ENCODE measurements around the gene SMYD1. TPM values are rescaled to one million over a fixed set of nuclear protein-coding genes. Genes with fewer than 3 reads are reported as not detected.
"Not testable (repeated sequence)": the region's sequence is repeated elsewhere in the genome, so short reads cannot be mapped to it uniquely, and the experiment has no call there.

The SMYD1 gene
- total RNA-seq = under 1 TPM in 1 of 4 donors, not detected in 3; 0.04 TPM

- no peak for DNase-seq (ENCODE audit: low spot score in 2 of 2)
- TF ChIP-seq CTCF (IDR thresholded peaks at IDR 0.05) (no peak), POLR2A (IDR thresholded peaks at IDR 0.05) (no peak)
- intact Hi-C loops (cut with DNase I; ENCODE audit: low total_unique reads) = no loop called here
- no peak within 1 kb of the TSS for H3K4me3 ChIP-seq (ENCODE audit: low read depth, poor library complexity, severe bottlenecking)
- WGBS, 2 donors = 86% methylated on average over 8 of the region's 8 CpGs
These were observed at the start of gene SMYD1 for GRCh38 chr2:88067598-88067997. TSS of gene SMYD1 (plus strand) at chr2:88067825. CDS start at chr2:88067865, 40 bp downstream.

- H3K4me3 ChIP-seq (ENCODE audit: low read depth, poor library complexity, severe bottlenecking); intact Hi-C loops (cut with DNase I; ENCODE audit: low total_unique reads): not testable (repeated sequence)
- WGBS, 2 donors = 84 to 85% methylated on average over 11 of the region's 11 CpGs
- DNase-seq (ENCODE audit: low spot score in 2 of 2) = peak in 1 of 2 donors; percentile 32
These were observed 49.4 kb upstream of the SMYD1 start for GRCh38 chr2:88018077-88018805.

- H3K4me3 ChIP-seq (ENCODE audit: low read depth, poor library complexity, severe bottlenecking) = no peak overlapping the region
- 77 to 78% methylated on average over 6 of the region's 6 CpGs for WGBS, 2 donors
- intact Hi-C loops (cut with DNase I; ENCODE audit: low total_unique reads) = no loop called here
- DNase-seq (ENCODE audit: low spot score in 2 of 2) = no peak
- no peak for TF ChIP-seq CTCF (IDR thresholded peaks at IDR 0.05)
- TF ChIP-seq POLR2A (IDR thresholded peaks at IDR 0.05) = no peak
These were observed 48.7 kb upstream of the SMYD1 start for GRCh38 chr2:88018909-88019308.

- TF ChIP-seq POLR2A (IDR thresholded peaks at IDR 0.05) (no peak), CTCF (IDR thresholded peaks at IDR 0.05) (no peak)
- DNase-seq (ENCODE audit: low spot score in 2 of 2) = no peak
- 63 to 72% methylated on average over 3 of the region's 3 CpGs for WGBS, 2 donors
- intact Hi-C loops (cut with DNase I; ENCODE audit: low total_unique reads) = no loop called here
- H3K4me3 ChIP-seq (ENCODE audit: low read depth, poor library complexity, severe bottlenecking) = no peak overlapping the region
These were observed 47.6 kb upstream of the SMYD1 start for GRCh38 chr2:88019985-88020384.

- TF ChIP-seq CTCF (IDR thresholded peaks at IDR 0.05) = no peak
- no peak for TF ChIP-seq POLR2A (IDR thresholded peaks at IDR 0.05)
- intact Hi-C loops (cut with DNase I; ENCODE audit: low total_unique reads) = no loop called here
- no peak for DNase-seq (ENCODE audit: low spot score in 2 of 2)
- 85 to 90% methylated on average over 5 of the region's 5 CpGs for WGBS, 2 donors
- no peak overlapping the region for H3K4me3 ChIP-seq (ENCODE audit: low read depth, poor library complexity, severe bottlenecking)
These were observed 45.0 kb upstream of the SMYD1 start for GRCh38 chr2:88022669-88022921.

GRCh38 chr2:88024509-88024908 is 43.1 kb upstream of the SMYD1 start:
- TF ChIP-seq POLR2A (IDR thresholded peaks at IDR 0.05) = no peak
- TF ChIP-seq CTCF (IDR thresholded peaks at IDR 0.05) = no peak
- no peak for DNase-seq (ENCODE audit: low spot score in 2 of 2)
- WGBS, 2 donors = 80 to 83% methylated on average over 6 of the region's 6 CpGs
- intact Hi-C loops (cut with DNase I; ENCODE audit: low total_unique reads) = no loop called here
- H3K4me3 ChIP-seq (ENCODE audit: low read depth, poor library complexity, severe bottlenecking) = no peak overlapping the region

Measured in lower leg skin (tissue), 4 donors.